GM23338 (cell line): ENCODE data around the gene DNAAF8. TPM values are rescaled to one million over a fixed set of nuclear protein-coding genes. Genes with fewer than 3 reads are reported as not detected.

Source experiments
- ATAC-seq: fragments of 200-7000 bp; cut with Tn5 transposase; 3 replicates; pipeline ENCODE4 v1.9.1; 2020
- DNase-seq: peaks from one replicate; pipeline ENCODE4 v3.0.0-alpha.2; 2015; ENCODE audit warnings: low spot score
- H2AFZ ChIP-seq: fragments of 200-600 bp; sonication (generic); 2 replicates; pipeline ENCODE4 v1.8.0; 2016; ENCODE audit warnings: antibody characterized with exemption, mild to moderate bottlenecking, moderate library complexity
- H3F3A ChIP-seq: fragments of 200-600 bp; sonication (generic); replicated peaks from 2 replicates; pipeline ENCODE4 v1.8.0; 2017; ENCODE audit warnings: antibody characterized with exemption, mixed run types, low read depth
- H3K27ac ChIP-seq: fragments of 200-600 bp; sonication (generic); 2 replicates; pipeline ENCODE4 v1.6.1; 2016; ENCODE audit warnings: low read depth
- H3K27me3 ChIP-seq: fragments of 200-600 bp; sonication (generic); 2 replicates; pipeline ENCODE4 v1.8.0; 2016; ENCODE audit warnings: mild to moderate bottlenecking, mixed run types, moderate library complexity; ENCODE audit not compliant: insufficient read depth
- H3K36me3 ChIP-seq: fragments of 200-600 bp; sonication (generic); 2 replicates; pipeline ENCODE4 v1.8.0; 2016; ENCODE audit warnings: mild to moderate bottlenecking; ENCODE audit not compliant: insufficient read depth
- H3K4me1 ChIP-seq: fragments of 200-600 bp; sonication (generic); 2 replicates; pipeline ENCODE4 v1.8.0; 2016; ENCODE audit warnings: mild to moderate bottlenecking, moderate library complexity; ENCODE audit not compliant: insufficient read depth
- H3K4me2 ChIP-seq: fragments of 200-600 bp; sonication (generic); 2 replicates; pipeline ENCODE4 v1.7.1; 2017; ENCODE audit warnings: mixed run types
- H3K4me3 ChIP-seq: fragments of 200-600 bp; sonication (generic); 2 replicates; pipeline ENCODE4 v1.6.1; 2016; ENCODE audit warnings: mixed run types
- H3K79me2 ChIP-seq: fragments of 200-600 bp; sonication (generic); replicated peaks from 2 replicates; pipeline ENCODE4 v1.8.0; 2017; ENCODE audit warnings: mild to moderate bottlenecking; ENCODE audit not compliant: insufficient read depth
- H3K9me2 ChIP-seq: fragments of 200-600 bp; sonication (generic); 2 replicates; pipeline ENCODE4 v1.8.0; 2017; ENCODE audit not compliant: insufficient read depth
- H4K20me1 ChIP-seq: fragments of 200-600 bp; sonication (generic); replicated peaks from 2 replicates; pipeline ENCODE4 v1.8.0; 2017; ENCODE audit warnings: mild to moderate bottlenecking; ENCODE audit not compliant: insufficient read depth
- H3K27ac Mint-ChIP-seq: 2 replicates; pipeline ENCODE4 v1.8.0; 2020; ENCODE audit warnings: inconsistent platforms, mild to moderate bottlenecking, moderate library complexity, mixed read lengths
- H3K27me3 Mint-ChIP-seq: 3 replicates; pipeline ENCODE4 v1.8.0; 2022; ENCODE audit warnings: low read depth, mild to moderate bottlenecking, moderate library complexity, mixed read lengths, inconsistent platforms; ENCODE audit not compliant: insufficient read depth, poor library complexity
- H3K36me3 Mint-ChIP-seq: 3 replicates; pipeline ENCODE4 v1.8.0; 2021; ENCODE audit warnings: low read depth, mild to moderate bottlenecking, inconsistent platforms, moderate library complexity, mixed read lengths
- H3K4me1 Mint-ChIP-seq: 3 replicates; pipeline ENCODE4 v1.8.0; 2020; ENCODE audit warnings: mild to moderate bottlenecking, inconsistent platforms, mixed read lengths
- H3K4me3 Mint-ChIP-seq: 3 replicates; pipeline ENCODE4 v1.8.0; 2021; ENCODE audit warnings: moderate library complexity, mild to moderate bottlenecking, inconsistent platforms, mixed read lengths
- H3K9me3 Mint-ChIP-seq: 3 replicates; pipeline ENCODE4 v1.8.0; 2020; ENCODE audit warnings: moderate library complexity, mild to moderate bottlenecking, inconsistent platforms, mixed read lengths
- CREB1 ChIP-seq: fragments of 250-450 bp; sonication (Bioruptor Pico); IDR thresholded peaks from 2 replicates; pipeline ENCODE4 v1.5.0; 2020; ENCODE audit warnings: low read depth, mild to moderate bottlenecking, moderate library complexity
- ETS1 ChIP-seq: IDR thresholded peaks from 2 replicates; pipeline ENCODE4 v1.6.1; 2016; ENCODE audit warnings: antibody characterized with exemption
- EZH2 ChIP-seq: fragments of 200-600 bp; sonication (generic); IDR thresholded peaks from one replicate; pipeline ENCODE4 v1.8.0; 2017; ENCODE audit warnings: antibody characterized with exemption, mild to moderate bottlenecking, low read depth; ENCODE audit not compliant: unreplicated experiment
- EZH2phosphoT487 ChIP-seq: fragments of 200-600 bp; sonication (generic); IDR thresholded peaks from one replicate; pipeline ENCODE4 v1.8.1; 2018; ENCODE audit warnings: antibody characterized with exemption; ENCODE audit not compliant: unreplicated experiment
- JUNB ChIP-seq: IDR thresholded peaks from one replicate; pipeline ENCODE4 v1.6.1; 2016; ENCODE audit warnings: antibody characterized with exemption; ENCODE audit not compliant: unreplicated experiment
- NANOG ChIP-seq: IDR thresholded peaks from 2 replicates; pipeline ENCODE4 v1.6.1; 2016; ENCODE audit warnings: antibody characterized with exemption, borderline replicate concordance
- POLR2AphosphoS5 ChIP-seq: IDR thresholded peaks from 2 replicates; pipeline ENCODE4 v1.6.1; 2016; ENCODE audit warnings: antibody characterized with exemption, low read depth
- REST ChIP-seq: IDR thresholded peaks from one replicate; pipeline ENCODE4 v1.6.1; 2018; ENCODE audit warnings: antibody characterized with exemption; ENCODE audit not compliant: unreplicated experiment
- STAT1 ChIP-seq: IDR thresholded peaks from one replicate; pipeline ENCODE4 v1.6.1; 2016; ENCODE audit warnings: antibody characterized with exemption; ENCODE audit not compliant: unreplicated experiment
- ZNF114 ChIP-seq: fragments of 250-450 bp; sonication (Bioruptor Pico); IDR thresholded peaks from 2 replicates; pipeline ENCODE4 v1.5.0; 2020; ENCODE audit warnings: mild to moderate bottlenecking, moderate library complexity
- ZNF331 ChIP-seq: fragments of 250-450 bp; sonication (Bioruptor Pico); IDR thresholded peaks from 2 replicates; pipeline ENCODE4 v1.5.0; 2020; ENCODE audit warnings: low read depth, mild to moderate bottlenecking, moderate library complexity
- polyA plus RNA-seq: library from polyadenylated mRNA; unstranded; fragments of >200 nt; fragmentation: Nextera tagmentation; extraction: Ambion mirVana; gene quantifications from 2 replicates; pipeline ENCODE4 v1.2.1, GENCODE V29; 2016
- total RNA-seq: library from RNA; depleted of rRNA; stranded (reverse); fragments of >200 nt; shearing (Covaris generic); gene quantifications from 2 replicates; pipeline ENCODE4 v1.2.3, GENCODE V29; 2014
- TF ChIP-seq, protein P1 (sequence below): fragments of 250-450 bp; sonication (Bioruptor Pico); IDR thresholded peaks from 2 replicates; pipeline ENCODE4 v1.5.0; 2020; ENCODE audit warnings: mild to moderate bottlenecking, moderate library complexity
- TF ChIP-seq, protein P2 (sequence below), 2 experiments: fragments of 200-600 bp in 1 of 2; sonication (generic) in 1 of 2; conservative IDR thresholded peaks; 2 replicates each; pipeline versions ENCODE4 v1.5.1 to v1.6.1; 2016 to 2017; ENCODE audit warnings: antibody characterized with exemption in 2 of 2, low read depth in 2 of 2, mild to moderate bottlenecking in 2 of 2, moderate library complexity in 1 of 2

The DNAAF8 gene
- total and polyA plus RNA-seq, 2 experiments from 2014 or later = 0.34 to 1.3 TPM

DNA sequence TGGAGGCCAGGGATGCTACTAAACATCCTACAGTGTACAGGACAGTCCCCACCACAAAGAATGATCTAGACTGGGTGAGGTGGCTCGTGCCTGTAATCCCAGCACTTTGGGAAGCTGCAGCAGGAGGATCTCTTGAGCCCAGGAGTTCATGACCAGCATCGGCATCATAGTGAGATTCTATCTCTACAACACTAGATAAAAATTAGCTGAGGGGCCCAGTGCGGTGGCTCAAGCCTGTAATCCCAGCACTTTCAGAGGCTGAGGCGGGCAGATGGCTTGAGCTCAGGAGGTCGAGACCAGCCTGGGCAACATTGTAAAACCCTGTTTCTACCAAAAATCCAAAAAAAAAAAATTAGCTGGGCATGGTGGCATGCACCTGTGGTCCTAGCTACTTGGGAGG lies 38.0 kb downstream of the DNAAF8 start:
- Mint-ChIP-seq H3K4me3 (no peak overlapping the region), H3K9me3 (peaks cover 3% of the 10 kb centered on the region; the same call in 1 of the 3 replicates)

More for the DNA sequence above, 38.0 kb downstream of the DNAAF8 start:
- Histone ChIP-seq H3K4me1 (peaks cover 13% of the 10 kb centered on the region), H3F3A (peaks cover 17% of the 10 kb centered on the region; the same call in 1 of the 2 replicates), H3K4me2 (no peak overlapping the region), H3K9me2 (no peaks in the 10 kb centered on the region), H3K27ac (no peak overlapping the region), H3K79me2 (no peaks in the 10 kb centered on the region), H3K4me3 (no peak overlapping the region), H3K36me3 (no peaks in the 10 kb centered on the region), H2AFZ (no peak overlapping the region), H4K20me1 (no peaks in the 10 kb centered on the region), H3K27me3 (no peaks in the 10 kb centered on the region)
- H3K27ac Mint-ChIP-seq = no peak overlapping the region
- no peak for TF ChIP-seq POLR2AphosphoS5
- TF ChIP-seq, protein P1, sequence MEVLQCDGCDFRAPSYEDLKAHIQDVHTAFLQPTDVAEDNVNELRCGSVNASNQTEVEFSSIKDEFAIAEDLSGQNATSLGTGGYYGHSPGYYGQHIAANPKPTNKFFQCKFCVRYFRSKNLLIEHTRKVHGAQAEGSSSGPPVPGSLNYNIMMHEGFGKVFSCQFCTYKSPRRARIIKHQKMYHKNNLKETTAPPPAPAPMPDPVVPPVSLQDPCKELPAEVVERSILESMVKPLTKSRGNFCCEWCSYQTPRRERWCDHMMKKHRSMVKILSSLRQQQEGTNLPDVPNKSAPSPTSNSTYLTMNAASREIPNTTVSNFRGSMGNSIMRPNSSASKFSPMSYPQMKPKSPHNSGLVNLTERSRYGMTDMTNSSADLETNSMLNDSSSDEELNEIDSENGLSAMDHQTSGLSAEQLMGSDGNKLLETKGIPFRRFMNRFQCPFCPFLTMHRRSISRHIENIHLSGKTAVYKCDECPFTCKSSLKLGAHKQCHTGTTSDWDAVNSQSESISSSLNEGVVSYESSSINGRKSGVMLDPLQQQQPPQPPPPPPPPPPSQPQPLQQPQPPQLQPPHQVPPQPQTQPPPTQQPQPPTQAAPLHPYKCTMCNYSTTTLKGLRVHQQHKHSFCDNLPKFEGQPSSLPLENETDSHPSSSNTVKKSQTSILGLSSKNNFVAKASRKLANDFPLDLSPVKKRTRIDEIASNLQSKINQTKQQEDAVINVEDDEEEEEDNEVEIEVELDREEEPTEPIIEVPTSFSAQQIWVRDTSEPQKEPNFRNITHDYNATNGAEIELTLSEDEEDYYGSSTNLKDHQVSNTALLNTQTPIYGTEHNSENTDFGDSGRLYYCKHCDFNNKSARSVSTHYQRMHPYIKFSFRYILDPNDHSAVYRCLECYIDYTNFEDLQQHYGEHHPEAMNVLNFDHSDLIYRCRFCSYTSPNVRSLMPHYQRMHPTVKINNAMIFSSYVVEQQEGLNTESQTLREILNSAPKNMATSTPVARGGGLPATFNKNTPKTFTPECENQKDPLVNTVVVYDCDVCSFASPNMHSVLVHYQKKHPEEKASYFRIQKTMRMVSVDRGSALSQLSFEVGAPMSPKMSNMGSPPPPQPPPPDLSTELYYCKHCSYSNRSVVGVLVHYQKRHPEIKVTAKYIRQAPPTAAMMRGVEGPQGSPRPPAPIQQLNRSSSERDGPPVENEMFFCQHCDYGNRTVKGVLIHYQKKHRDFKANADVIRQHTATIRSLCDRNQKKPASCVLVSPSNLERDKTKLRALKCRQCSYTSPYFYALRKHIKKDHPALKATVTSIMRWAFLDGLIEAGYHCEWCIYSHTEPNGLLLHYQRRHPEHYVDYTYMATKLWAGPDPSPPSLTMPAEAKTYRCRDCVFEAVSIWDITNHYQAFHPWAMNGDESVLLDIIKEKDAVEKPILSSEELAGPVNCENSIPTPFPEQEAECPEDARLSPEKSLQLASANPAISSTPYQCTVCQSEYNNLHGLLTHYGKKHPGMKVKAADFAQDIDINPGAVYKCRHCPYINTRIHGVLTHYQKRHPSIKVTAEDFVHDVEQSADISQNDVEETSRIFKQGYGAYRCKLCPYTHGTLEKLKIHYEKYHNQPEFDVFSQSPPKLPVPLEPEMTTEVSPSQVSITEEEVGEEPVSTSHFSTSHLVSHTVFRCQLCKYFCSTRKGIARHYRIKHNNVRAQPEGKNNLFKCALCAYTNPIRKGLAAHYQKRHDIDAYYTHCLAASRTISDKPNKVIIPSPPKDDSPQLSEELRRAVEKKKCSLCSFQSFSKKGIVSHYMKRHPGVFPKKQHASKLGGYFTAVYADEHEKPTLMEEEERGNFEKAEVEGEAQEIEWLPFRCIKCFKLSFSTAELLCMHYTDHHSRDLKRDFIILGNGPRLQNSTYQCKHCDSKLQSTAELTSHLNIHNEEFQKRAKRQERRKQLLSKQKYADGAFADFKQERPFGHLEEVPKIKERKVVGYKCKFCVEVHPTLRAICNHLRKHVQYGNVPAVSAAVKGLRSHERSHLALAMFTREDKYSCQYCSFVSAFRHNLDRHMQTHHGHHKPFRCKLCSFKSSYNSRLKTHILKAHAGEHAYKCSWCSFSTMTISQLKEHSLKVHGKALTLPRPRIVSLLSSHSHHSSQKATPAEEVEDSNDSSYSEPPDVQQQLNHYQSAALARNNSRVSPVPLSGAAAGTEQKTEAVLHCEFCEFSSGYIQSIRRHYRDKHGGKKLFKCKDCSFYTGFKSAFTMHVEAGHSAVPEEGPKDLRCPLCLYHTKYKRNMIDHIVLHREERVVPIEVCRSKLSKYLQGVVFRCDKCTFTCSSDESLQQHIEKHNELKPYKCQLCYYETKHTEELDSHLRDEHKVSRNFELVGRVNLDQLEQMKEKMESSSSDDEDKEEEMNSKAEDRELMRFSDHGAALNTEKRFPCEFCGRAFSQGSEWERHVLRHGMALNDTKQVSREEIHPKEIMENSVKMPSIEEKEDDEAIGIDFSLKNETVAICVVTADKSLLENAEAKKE (CRISPR knock-in tag) = no peak
- no peak for TF ChIP-seq JUNB
- no peak for TF ChIP-seq ETS1
- no peak for TF ChIP-seq EZH2
- TF ChIP-seq NANOG = no peak
- TF ChIP-seq CREB1 (CRISPR knock-in tag) = no peak
- TF ChIP-seq ZNF331 (CRISPR knock-in tag) = no peak
- no peak for TF ChIP-seq EZH2phosphoT487
- TF ChIP-seq REST = no peak
- no peak for TF ChIP-seq ZNF114 (CRISPR knock-in tag)
- TF ChIP-seq, protein P2, sequence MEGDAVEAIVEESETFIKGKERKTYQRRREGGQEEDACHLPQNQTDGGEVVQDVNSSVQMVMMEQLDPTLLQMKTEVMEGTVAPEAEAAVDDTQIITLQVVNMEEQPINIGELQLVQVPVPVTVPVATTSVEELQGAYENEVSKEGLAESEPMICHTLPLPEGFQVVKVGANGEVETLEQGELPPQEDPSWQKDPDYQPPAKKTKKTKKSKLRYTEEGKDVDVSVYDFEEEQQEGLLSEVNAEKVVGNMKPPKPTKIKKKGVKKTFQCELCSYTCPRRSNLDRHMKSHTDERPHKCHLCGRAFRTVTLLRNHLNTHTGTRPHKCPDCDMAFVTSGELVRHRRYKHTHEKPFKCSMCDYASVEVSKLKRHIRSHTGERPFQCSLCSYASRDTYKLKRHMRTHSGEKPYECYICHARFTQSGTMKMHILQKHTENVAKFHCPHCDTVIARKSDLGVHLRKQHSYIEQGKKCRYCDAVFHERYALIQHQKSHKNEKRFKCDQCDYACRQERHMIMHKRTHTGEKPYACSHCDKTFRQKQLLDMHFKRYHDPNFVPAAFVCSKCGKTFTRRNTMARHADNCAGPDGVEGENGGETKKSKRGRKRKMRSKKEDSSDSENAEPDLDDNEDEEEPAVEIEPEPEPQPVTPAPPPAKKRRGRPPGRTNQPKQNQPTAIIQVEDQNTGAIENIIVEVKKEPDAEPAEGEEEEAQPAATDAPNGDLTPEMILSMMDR (conservative IDR thresholded peaks at IDR 0.05; ENCODE audit: low read depth in 2 of 2) = no peak
- TF ChIP-seq STAT1 = no peak
- DNase-seq (no peak), ATAC-seq (no peak)
- H3K27me3 Mint-ChIP-seq = peaks cover 9% of the 10 kb centered on the region
- H3K4me1 Mint-ChIP-seq = peaks cover 13% of the 10 kb centered on the region
- peaks cover 8% of the 10 kb centered on the region; the same call in 2 of the 3 replicates for H3K36me3 Mint-ChIP-seq
